ENCODE data around the gene SRGAP3. TPM values are rescaled to one million over a fixed set of nuclear protein-coding genes. Genes with fewer than 3 reads are reported as not detected.

SRGAP3 gene
- total RNA-seq, 1 donor from 2014 or later: 10.3 TPM

DNA sequence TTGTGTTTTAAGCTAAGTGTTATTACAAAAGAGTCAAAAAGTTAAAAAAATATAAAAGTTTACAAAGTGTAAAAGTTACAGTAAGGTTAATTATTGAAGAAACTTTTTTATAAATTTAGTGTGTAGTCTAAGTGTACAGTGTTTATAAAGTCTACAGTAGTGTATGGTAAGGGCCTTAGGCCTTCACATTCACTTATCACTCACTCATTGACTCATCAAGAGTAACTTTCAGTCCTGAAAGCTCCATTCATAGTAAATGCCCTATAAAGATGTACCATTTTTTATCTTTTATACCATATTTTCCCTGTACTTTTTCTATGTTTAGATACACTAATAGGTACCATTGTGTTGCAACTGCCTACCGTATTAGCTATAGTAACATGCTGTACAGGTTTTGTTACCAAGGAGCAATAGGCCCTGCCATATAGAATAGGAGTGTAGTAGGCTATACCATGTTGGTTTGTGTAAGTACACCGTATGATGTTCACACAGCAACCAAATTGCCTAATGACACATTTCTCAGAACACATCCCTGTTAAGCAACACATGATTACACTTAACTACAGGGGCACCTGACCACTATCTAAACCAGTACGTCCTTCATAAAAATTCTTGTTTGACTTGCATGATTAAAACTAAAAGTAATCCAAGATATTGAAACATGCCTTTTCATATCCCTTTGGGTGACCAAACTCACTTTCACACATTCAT lies 303.4 kb downstream of the SRGAP3 start:
- Histone ChIP-seq H3K4me1 (no peaks in the 10 kb centered on the region), H3K36me3 (peaks cover 27% of the 10 kb centered on the region), H3K9me3 (replicated peaks) (peaks cover 18% of the 10 kb centered on the region), H3K4me3 (no peak overlapping the region), H3K27me3 (ENCODE audit: low read depth) (no peaks in the 10 kb centered on the region), H3K27ac (replicated peaks) (no peak overlapping the region)
- DNase-seq: no peak
- TF ChIP-seq, protein P1, sequence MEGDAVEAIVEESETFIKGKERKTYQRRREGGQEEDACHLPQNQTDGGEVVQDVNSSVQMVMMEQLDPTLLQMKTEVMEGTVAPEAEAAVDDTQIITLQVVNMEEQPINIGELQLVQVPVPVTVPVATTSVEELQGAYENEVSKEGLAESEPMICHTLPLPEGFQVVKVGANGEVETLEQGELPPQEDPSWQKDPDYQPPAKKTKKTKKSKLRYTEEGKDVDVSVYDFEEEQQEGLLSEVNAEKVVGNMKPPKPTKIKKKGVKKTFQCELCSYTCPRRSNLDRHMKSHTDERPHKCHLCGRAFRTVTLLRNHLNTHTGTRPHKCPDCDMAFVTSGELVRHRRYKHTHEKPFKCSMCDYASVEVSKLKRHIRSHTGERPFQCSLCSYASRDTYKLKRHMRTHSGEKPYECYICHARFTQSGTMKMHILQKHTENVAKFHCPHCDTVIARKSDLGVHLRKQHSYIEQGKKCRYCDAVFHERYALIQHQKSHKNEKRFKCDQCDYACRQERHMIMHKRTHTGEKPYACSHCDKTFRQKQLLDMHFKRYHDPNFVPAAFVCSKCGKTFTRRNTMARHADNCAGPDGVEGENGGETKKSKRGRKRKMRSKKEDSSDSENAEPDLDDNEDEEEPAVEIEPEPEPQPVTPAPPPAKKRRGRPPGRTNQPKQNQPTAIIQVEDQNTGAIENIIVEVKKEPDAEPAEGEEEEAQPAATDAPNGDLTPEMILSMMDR (IDR thresholded peaks at IDR 0.05; ENCODE audit: borderline replicate concordance): no peak
- intact Hi-C loops (cut with micrococcal nuclease): no loop called here

DNA sequence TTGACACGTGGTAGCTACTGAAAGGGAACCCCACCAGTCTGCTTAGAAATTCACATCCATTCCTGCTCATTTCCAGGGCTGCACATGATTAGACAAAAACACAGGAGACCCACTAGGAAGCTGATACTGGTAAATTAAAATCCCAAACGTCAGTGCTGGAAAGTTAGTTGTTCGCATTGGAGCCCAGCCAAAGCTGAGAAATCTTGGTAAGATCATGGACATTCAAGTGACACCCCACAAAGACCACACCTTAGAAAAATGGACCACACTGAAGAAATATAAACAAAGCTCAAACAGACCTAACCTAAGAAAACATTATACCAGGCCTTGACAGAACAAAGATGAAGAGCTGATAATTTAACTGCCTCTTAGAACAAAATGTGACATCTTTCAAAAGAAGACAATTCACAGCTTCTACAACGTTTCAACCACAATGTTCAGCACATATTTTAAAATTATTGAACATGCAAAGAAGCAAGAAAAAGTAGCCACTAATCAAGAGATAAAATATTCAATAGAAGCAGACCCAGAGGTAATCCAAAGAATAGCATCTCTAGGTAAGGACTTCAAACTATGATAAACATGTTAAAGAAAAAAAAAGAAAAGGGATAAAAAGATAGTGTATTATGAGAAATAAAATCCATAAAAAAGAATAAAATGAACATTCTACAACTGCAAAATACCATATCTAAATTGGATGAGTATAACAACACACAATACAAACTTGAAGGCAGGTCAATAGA lies 306.5 kb downstream of the SRGAP3 start:
- no peaks in the 10 kb centered on the region for H3K27me3 ChIP-seq (ENCODE audit: low read depth)
- peaks cover 35% of the 10 kb centered on the region for H3K36me3 ChIP-seq
- H3K9me3 ChIP-seq (replicated peaks): peaks cover 18% of the 10 kb centered on the region
- no peak overlapping the region for H3K4me3 ChIP-seq
- TF ChIP-seq, protein P1 (IDR thresholded peaks at IDR 0.05; ENCODE audit: borderline replicate concordance): no peak
- peaks cover under 1% of the 10 kb centered on the region for H3K4me1 ChIP-seq
- no peak for DNase-seq
- no peak overlapping the region for H3K27ac ChIP-seq (replicated peaks)
- intact Hi-C loops (cut with micrococcal nuclease): no loop called here

DNA sequence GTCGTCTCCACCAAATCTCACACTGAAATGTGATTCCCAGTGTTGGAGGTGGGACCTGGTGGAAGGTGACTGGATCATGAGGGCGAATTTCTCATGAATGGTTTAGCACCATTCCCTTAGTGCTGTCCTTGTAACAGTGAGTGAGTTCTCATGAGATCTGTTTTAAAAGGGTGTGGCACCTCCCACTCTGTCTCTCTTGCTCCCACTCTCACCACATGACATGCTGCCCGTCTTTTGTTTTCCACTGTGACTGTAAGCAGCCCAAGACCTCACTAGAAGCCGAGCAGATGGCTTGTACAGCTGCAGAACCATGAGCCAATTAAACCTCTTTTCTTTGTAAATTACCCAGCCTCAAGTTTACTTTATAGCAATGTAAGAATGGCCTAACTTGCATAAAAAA lies 307.3 kb downstream of the SRGAP3 start:
- intact Hi-C loops (cut with micrococcal nuclease): no loop called here
- H3K36me3 ChIP-seq: peaks cover 35% of the 10 kb centered on the region
- DNase-seq: no peak
- TF ChIP-seq, protein P1 (IDR thresholded peaks at IDR 0.05; ENCODE audit: borderline replicate concordance): no peak
- peaks cover 18% of the 10 kb centered on the region for H3K9me3 ChIP-seq (replicated peaks)
- peaks cover 8% of the 10 kb centered on the region for H3K4me1 ChIP-seq
- H3K4me3 ChIP-seq: no peak overlapping the region
- H3K27me3 ChIP-seq (ENCODE audit: low read depth): no peaks in the 10 kb centered on the region
- no peak overlapping the region for H3K27ac ChIP-seq (replicated peaks)

DNA sequence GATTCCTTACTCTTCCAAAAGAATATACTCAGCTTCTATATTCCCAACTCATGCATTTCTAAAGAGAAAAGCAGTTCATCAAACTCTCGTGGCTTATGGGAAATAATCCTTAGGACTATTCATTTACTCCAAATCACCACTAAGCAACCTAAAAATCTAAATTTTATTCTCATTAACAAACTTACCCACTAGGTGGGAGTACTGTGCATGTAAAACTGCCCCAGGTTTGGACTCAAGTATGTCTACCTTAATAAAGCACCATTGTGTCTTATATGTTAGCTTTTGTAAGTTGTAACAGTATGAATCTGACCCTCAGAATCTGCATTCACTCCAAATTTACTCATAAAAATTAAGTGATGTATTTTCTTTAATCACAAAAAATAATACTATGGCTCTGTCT lies 311.4 kb downstream of the SRGAP3 start:
- peaks cover 16% of the 10 kb centered on the region for H3K36me3 ChIP-seq
- intact Hi-C loops (cut with micrococcal nuclease): no loop called here
- H3K9me3 ChIP-seq (replicated peaks): peaks cover 6% of the 10 kb centered on the region
- TF ChIP-seq, protein P1 (IDR thresholded peaks at IDR 0.05; ENCODE audit: borderline replicate concordance): no peak
- no peaks in the 10 kb centered on the region for H3K27me3 ChIP-seq (ENCODE audit: low read depth)
- no peak overlapping the region for H3K4me3 ChIP-seq
- H3K27ac ChIP-seq (replicated peaks): peak overlapping the region; percentile 61
- H3K4me1 ChIP-seq: peaks cover 16% of the 10 kb centered on the region
- DNase-seq: no peak

DNA sequence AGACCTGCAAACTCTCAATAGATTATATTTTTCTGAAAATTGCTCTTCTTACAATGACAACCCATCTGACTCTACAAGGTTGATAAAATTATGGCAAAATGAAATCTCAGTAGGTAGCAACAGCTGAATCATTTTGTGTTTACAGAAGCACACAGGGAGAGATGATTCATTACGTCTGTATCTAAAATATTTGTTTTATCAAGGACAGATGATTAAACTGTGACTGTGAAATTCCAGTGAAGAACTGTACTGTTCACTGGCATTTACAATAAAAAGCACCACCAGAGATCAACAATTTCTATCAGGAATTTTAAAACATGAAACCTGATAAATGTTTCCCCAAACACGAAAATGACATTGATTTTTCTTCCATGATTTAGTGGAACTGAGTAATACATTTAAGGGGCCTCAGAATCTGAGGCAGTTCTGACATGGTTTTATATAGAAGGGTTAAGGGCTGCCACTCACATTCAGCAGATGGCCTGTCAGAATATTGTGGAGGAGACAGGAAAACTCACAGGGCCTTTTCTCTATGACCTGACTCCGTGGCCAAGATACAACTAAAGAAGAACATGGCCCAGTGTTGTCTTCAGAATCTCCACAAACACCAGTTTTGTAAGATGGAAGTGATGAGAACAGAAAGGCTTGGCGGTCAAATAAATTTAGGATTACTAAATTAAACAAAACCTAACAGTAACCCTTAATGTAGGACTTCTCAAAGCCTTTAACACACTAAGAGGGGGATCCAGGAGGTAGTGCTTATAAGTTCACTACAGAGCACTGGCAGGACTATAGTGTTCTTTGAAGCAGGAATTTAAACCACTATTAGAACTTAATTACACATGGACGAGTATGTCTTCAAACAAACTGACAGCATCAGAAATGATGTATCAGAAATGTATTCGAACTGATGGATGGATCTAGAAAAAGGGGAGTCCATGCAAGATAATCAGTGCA lies 312.1 kb downstream of the SRGAP3 start:
- peaks cover 15% of the 10 kb centered on the region for H3K36me3 ChIP-seq

More for the DNA sequence above, 312.1 kb downstream of the SRGAP3 start:
- intact Hi-C loops (cut with micrococcal nuclease): no loop called here
- no peaks in the 10 kb centered on the region for H3K9me3 ChIP-seq (replicated peaks)
- TF ChIP-seq, protein P1 (IDR thresholded peaks at IDR 0.05; ENCODE audit: borderline replicate concordance): no peak
- H3K27me3 ChIP-seq (ENCODE audit: low read depth): no peaks in the 10 kb centered on the region
- peak overlapping the region; percentile 61 for H3K27ac ChIP-seq (replicated peaks)
- peaks cover 16% of the 10 kb centered on the region for H3K4me1 ChIP-seq
- no peak for DNase-seq
- H3K4me3 ChIP-seq: no peak overlapping the region

Data from left ventricle myocardium inferior (tissue), 1 donor.